Right ventricle myocardium inferior (tissue), 1 donor: ENCODE data around the gene SMIM45.

ENCODE experiments used
- ATAC-seq: fragments of 200-7000 bp; cut with Tn5 transposase; one replicate; pipeline ENCODE4 v1.9.1; 2020; ENCODE audit warnings: mild to moderate bottlenecking, moderate library complexity
- DNase-seq: peaks from one replicate; pipeline ENCODE4 v3.0.0; 2021; ENCODE audit errors: missing footprints
- intact Hi-C: fragments of 100-400 bp; cut with DNase I; formaldehyde crosslinking; loops from one replicate; pipeline ENCODE4 v1.11.0; 2022
- donor health status: DM: no; HTN: yes; CAD: no; lungs with severe emphysema.

SMIM45 gene

DNA sequence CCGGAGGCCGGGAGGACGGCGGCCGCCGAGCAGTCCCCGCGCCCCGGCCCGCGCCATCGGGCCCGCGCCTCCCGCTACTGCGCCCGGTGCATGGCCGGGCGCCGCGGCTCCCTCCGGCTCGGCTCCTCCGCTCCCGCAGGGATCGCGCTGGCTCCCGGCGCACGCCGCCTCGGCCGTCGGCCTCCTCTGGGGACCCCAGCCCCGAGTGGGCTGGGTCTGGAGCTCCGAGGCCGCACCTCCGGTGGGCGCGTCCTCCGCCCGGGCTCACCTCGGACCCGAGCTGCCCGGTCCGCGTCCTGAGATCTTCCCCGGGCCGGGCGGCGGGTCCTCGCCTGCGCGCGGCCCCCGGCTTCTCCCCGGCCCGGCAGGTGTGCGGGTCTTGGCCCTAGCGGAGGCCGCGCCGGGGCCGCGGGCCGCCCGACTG lies 37.3 kb upstream of the SMIM45 start:
- DNase-seq (no peak), ATAC-seq (no peak)
- intact Hi-C loops: loop anchor here (5.0 kb wide), 1 partner anchor 77 kb away; no protein-coding TSS in a partner anchor

DNA sequence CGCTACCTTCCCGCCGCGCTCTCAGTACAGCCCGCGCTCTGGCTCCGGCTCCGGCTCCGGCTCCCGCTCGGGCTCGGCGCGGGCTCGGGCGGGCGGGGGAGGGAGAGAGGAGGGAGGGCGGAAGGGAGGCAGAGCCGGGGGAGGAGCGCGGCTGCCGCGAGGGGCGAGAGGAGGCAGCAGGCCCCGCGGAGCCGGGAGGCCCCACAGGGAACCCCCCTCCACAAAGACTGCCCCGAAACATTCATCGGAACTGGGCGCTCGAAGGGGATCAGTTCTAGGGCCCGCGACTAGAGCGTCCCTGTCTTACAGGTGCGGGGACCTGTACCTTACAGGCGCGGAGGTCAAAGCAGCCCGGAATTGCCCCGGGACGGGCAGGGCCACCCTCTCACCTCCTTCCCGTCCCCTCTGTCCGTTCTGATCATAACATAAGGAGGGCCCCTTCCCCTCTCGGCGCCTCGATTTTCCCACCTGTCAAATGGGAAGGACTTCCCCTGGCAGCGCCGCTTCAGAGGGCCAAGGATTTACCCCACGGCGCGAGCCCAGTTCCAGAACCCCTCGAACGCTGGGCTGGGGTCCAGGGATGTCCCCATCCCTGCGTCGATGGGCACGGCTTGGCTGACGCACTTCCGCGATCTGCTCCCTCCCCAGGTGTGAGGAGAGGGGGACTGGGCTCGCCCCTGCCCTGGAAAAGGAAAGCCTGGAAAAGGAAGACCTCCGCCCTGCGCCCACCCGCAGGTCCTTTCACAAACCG lies 36.7 kb upstream of the SMIM45 start, which contains the start of gene SHISA8:
Gene SHISA8, minus strand, starts transcription at position 40 of the 751 bp plus-strand sequence. CDS start 407 bp downstream, outside the sequence.
- intact Hi-C loops: loop anchor here (5.0 kb wide), 1 partner anchor 78 kb away; no protein-coding TSS in a partner anchor
- DNase-seq (no peak), ATAC-seq (no peak)

DNA sequence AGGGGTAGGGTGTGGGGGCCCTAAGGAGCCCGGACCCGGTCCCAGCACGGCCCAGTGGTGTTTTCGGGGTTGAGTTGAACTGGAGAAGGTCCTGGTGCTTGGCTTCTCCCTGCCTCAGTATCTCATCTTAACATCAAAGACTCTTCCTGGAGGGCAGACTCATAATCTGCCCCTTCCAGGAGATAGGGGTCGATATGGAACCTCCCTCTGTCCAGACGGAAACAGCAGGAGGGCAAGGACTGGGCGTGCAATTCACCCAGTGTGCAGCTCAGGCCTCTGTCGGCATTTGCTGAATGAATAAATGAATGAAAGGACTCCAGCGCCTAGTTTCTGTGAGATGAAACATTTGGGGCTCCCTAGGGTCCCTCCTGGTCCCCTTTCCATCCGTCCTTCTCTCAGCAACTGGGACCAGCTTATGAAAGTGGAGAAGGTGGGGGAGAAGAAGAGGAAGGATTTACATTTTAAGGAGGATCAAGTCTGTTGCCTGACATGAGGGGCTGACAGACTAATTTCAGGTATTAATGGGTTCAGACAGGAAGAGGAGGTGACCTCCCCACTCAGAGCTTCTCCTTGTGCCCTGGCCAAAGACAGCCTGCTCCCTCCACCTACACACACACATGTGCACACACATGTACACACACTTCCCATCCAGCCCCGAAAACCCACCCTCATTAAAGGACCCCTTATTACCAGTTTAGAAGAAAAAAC lies 36.0 kb upstream of the SMIM45 start:
- intact Hi-C loops: loop anchor here (5.0 kb wide), 1 partner anchor 79 kb away; no protein-coding TSS in a partner anchor
- no peak for ATAC-seq
- no peak for DNase-seq

DNA sequence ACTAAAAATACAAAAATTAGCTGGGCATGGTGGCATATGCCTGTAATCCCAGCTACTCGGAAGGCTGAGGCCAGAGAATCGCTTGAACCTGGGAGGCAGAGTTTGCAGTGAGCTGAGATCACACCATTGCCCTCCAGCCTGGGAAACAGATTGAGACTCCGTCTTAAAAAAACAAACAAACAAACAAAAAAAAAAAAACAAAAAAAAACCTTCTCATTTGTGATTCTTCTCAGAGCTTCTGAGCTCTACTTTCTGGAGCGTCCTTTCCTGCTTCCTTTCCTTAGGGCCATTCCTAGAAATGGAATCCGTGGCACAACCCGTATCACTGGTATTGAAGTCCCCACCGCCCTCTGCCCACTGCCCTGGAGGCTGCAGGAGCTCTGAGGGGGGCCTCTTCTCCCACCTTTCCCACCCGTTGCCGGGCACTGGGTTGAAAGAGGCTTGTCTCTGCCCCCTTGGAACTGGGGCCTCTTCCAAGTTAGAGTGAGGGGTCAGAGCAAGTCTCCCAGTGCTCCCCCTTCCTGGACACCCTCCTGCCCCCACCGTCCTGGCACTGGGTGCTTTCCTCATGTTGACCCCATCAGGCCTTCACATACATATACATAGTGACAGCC lies 35.1 kb upstream of the SMIM45 start:
- DNase-seq (no peak), ATAC-seq (no peak)
- intact Hi-C loops: loop anchor here (5.0 kb wide), 1 partner anchor 80 kb away; no protein-coding TSS in a partner anchor

DNA sequence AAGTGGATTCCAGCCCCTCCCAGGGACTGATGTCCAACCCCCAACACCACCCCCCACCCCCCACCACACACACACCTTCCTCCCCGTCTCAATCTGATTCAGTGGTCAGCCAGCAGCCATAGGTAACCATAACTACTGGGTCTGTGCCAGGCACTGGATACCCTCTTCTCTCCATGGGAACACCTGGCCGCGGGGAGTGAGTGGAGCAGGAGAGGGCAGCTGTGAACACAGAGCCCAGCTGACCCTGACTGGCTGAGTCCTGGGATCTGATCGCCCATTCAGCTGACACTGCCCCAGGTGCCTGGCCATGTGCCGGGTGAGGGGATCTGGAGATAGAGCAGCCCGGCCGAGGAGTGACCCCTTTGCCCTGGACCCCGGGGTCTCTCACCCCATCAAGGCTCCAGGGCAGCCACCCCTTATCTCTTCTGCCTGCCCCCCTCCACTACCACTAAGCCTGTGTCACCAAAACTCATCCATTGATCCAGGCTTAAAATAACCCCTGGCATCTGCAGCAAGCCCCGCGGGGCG lies 34.5 kb upstream of the SMIM45 start:
- DNase-seq (no peak), ATAC-seq (no peak)
- intact Hi-C loops: loop anchor here (5.0 kb wide), 1 partner anchor 80 kb away; no protein-coding TSS in a partner anchor

DNA sequence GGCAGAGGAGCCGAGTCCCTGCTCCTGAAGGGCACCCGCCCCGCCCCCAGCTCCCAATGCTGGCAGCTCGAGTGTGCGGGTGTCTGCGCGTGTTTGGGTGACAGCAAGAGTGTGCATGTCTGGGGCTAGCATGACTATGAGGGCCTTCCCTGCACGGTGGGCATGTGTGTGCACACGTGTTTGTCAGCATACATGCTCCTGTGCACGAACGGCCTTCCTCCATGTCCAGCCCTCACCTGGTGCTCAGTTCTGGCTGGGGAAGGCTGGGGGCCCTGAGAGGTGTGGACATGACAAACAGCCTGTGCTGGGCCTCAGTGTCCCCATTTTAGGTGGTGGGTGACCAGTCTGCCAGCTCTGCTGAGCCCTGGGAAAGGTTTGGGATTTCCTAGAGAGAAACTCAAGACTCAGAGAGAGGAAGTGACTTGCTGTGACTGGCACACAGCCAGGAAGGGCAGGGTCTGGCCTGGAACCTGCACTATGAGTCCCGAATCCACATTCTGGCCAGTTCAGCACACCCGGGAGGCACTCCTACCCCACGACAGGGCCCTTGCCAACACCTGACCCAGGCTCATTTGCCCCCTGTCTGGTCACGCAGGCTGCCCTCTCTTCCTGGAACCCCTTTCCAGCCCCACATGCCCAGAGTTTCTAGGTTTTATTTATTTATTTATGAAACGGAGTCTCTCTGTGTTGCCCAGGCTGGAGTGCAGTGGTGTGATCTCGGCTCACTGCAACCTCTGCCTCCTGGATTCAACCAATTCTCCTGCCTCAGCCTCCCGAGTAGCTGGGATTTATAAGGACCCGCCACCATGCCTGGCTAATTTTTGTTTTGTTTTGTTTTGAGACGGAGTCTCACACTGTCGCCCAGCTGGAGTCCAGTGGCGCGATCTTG lies 33.8 kb upstream of the SMIM45 start:
- intact Hi-C loops: loop anchor here (5.0 kb wide), 1 partner anchor 81 kb away; no protein-coding TSS in a partner anchor

DNA sequence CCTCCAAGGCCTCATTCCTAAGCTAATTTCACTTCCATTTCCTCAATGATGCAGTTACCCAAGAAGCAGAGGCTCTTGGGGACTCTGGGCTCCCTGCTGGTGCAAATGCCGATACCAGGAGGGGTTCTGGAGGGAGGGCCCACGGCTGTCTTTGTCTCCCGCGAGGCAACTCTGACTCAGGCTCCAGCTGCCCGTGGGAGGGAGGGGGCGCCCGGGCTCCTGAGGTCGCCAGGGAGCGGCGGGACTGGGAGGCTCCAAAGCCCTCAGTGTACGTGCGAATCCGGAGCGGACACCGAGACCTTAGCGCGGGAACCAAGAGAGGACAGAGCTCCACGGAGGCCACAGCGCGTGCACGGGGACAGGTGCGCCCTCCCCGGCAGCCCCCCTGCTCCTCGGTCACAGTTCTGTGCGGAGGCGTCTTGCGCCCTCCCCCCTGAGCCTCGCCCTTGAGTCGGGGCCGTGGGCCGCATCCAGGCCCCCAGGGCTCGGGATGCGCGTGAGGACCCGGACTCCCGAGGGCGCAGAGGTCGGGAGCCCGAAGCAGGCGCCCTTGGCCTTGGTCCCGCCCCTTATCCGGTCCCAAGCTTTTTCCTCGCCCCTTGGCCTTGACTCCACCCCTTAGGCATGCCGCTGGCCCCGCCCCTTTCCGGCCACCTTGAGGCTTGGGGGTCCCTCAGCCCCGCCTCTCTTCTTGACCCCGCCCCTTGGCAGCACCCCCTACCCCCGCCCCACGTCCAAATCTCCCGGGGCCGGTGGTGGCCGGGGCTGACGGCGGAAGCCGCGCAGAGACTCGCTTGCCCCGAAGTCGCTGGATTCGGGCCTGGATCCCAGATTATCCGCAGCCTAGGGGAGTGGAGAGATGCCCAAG lies 32.4 kb upstream of the SMIM45 start:
- ATAC-seq (peak; percentile 72), DNase-seq (peak; percentile 85)
- intact Hi-C loops: loop anchor here (5.0 kb wide), 1 partner anchor 82 kb away; no protein-coding TSS in a partner anchor

More for the DNA sequence above, 33.8 kb upstream of the SMIM45 start:
- peak; percentile 81 for DNase-seq
- peak; percentile 8 for ATAC-seq

DNA sequence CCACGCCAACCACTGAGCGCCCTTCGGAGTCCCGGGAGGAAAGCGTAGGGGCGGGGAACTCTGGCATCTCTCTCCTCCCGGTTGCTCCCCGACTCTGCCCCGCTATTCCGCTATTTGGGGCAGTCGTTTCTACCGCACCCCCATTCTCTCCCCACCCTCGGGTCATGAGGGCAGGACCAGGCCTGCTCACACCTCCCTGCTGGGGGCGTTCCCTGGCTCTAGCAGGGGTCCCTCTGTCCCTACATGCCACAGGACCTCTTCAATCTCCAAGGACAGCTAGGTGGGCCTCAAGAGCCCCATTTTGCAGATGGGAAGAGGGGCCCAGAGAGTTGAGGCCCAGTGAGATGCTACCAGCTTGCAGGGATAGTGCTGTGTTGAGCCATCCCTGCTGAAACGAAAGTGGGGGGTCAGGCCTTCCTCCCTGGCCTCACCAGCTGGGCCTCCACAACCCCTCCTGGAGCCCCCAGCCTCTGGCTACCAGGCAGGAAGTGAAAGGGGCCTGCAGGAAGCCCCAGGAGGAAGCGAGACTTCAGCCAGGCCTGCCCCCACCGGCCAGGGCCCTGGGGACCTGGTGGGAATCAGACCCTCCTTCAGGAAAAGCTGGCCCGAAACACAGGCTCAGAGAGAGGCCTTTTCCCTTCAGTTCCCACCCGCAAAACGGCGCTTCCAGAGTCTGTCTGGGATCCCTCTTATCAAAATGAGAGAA lies 31.5 kb upstream of the SMIM45 start:
- intact Hi-C loops: no loop called here
- ATAC-seq: no peak
- DNase-seq: no peak

DNA sequence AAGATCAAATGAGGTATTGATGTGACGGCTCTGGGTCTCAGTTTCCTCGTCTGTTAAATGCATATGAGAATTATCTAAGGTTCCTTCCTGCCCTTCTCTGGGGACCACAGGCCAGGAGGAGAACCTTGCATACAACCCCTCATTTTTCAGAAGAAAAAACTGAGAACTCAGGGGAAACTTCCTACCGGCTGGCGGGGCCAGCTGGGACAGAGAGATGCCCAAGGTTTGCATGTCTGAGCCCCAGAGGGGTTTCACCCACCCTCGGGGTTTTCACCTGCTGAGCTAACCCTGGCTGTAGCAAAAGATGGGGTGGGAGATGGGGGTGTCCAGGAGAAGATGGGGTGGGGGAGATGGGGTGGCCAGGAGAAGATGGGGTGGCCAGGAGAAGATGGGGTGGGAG lies 29.6 kb upstream of the SMIM45 start:
- ATAC-seq: no peak
- intact Hi-C loops: no loop called here
- no peak for DNase-seq

DNA sequence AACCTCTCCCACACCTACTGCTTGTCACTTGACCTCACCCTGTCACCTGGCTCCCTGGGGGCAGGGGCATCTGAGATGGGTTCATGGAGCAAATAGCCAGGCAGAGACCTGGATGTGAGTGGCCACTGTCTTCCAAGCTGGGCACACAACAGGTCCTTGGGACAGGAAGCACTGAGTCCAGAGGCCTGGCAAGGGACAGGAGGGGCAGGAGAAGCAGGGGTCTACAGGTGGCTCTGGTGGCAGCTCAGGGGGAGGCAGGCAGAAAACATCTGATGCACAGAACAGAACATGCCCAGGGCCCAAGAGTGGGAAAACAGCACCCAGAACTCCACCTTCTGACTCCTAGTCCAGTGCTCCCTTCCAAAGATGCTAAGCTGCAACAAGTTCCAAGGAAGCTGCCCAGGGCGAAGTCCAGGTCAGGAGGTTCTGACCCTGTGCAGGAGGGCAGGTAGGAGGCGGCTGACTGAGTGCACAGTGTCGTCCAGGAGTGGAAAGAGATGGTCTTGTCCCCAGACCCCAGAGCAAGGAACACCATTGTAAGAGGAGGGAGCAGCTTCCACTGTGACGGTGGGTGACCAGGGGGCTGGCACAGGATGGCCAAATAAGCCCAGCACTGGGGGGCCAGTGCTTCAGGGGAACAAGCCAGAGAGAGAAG lies 28.9 kb upstream of the SMIM45 start:
- intact Hi-C loops: no loop called here
- ATAC-seq (no peak), DNase-seq (no peak)

DNA sequence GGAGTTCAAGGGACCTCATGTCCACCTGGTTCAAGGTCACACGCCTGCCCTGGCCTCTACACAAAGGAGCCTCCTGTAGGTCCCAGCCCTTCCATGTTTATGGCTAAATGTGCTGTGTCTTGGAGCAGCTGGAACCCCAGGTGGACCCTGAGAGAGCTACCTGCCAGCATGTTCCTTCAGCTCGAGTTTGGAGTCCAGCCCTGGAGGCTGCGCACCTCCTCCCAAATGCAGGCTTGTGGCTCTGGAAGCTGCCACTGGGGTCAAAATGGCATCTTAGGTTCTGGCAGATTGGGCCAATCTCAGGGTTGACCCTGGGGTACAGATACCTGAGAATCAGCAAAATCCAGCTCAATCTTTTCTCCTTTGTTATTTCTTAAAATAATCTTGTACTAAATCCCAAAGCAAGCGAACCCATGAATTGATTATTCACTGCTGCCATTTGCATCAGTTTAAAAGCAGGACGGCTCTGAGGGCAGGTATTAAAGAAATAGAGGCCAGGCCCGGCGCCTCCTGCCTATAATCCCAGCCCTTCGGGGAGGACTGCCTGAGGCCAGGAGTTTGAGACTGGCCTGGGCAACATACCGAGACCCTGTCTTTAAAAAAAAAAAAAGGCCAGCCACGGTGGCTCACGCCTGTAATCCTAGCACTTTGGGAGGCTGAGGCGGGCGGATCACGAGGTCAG lies 28.2 kb upstream of the SMIM45 start:
- intact Hi-C loops: no loop called here
- ATAC-seq: no peak
- DNase-seq: no peak

DNA sequence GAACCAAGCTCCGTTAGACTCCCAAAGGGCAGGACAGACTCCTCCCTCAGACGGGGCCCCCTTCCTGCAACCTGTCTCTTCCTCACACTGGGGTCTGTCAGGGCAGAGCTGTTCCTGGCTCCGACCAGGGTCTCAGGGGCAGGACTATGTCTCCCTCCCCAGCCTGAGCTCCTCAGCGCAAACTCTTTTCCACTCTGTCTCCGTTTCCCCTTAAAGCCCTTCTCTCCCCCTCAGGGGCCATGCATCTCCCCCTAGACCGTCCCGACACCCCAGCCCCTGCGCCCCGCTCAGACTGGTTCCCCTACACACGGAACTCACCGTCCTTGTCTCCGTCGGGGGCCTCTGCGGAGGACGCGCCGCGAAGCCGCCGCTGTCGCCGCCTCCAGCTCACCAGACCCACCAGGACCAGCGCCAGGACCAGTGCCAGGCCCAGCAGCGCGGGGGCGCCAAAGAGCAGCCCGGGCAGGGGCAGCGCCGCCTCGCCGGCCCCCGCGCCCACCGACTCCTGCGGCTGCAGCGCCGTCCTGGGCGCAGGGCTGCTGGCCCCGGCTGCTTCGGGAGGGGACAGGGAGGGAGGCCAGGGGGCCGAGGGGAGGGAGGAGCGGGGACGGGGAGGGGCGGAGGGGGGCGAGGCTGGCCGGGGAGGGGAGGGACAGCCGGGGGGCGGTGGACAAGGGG lies 26.0 kb upstream of the SMIM45 start:
- intact Hi-C loops: no loop called here
- DNase-seq (peak; percentile 86), ATAC-seq (peak; percentile 64)

DNA sequence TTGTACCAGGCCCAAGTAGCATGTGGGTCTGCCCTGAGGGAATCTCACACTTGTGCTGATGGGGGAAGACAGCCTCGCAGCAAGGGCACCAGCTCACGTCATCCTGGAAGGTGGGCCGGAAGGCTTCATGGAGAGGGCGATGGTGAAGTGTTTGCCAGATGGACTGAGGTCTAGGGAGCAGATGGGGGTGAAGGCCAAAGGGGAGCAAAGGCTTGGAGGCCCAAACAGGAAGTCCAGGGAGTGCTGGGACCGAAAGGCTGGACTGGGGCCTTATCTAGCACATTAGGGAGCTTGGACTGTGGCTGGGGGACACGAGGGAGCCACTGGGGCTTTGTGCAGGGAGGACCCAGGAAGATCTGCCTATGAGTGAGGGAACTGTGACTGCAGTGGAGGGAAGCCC lies 24.1 kb upstream of the SMIM45 start:
- ATAC-seq: no peak
- intact Hi-C loops: no loop called here
- no peak for DNase-seq

DNA sequence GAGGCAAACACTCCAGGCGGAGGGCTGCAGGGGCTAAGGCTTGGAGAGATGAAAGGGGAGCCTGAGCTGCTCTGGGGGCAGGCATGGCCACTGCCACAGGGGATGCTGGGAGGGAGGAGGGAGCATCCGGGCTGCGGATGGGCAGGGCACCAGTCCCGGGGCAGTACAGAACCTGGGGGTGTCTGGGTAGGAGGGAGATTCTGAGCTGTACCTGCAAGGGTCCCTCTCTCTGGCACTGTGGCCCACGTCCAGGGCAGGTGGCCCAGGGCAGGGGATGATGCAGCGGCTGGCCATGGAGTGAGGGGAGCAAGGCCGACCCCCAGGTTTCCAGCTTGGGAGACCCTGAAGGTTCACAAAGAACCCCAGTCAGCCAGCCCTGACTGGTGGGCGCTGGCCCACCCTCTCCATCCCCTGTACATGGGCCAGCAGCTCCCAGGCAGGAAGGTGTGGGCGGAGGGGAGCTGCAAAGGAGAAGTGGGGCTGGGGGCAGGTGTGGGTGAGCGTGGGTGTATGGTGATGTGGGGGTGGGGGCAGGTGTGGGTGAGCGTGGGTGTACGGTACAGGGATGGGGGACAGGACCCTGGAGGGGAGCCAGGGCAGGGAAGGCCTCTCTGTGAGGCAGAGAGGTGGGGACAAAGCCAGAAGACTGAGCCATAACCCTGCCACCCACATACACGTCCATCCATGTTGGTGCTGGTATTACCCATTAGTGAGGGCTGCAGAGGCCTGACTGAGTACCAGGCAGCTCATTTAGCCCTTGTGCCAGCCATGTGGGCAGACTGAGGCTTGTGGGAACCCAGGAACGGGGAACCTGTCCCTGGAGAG lies 23.1 kb upstream of the SMIM45 start:
- DNase-seq (no peak), ATAC-seq (no peak)
- intact Hi-C loops: no loop called here
